Type B pancreatic cell (in vitro differentiated cells): ENCODE measurements around the gene SOX4. TPM values are rescaled to one million over a fixed set of nuclear protein-coding genes. Genes with fewer than 3 reads are reported as not detected.

Experiments used
- DNase-seq: peaks from one replicate; pipeline ENCODE4 v3.0.0; 2021; ENCODE audit warnings: mixed read lengths; ENCODE audit not compliant: unreplicated experiment; ENCODE audit errors: extremely low spot score
- H3K27ac Mint-ChIP-seq: 2 replicates; pipeline ENCODE4 v1.8.0; 2021; ENCODE audit warnings: mild to moderate bottlenecking, mixed read lengths
- H3K27me3 Mint-ChIP-seq: 2 replicates; pipeline ENCODE4 v1.8.0; 2021; ENCODE audit warnings: mixed read lengths
- H3K36me3 Mint-ChIP-seq: 2 replicates; pipeline ENCODE4 v1.8.0; 2021; ENCODE audit warnings: mixed read lengths
- H3K4me1 Mint-ChIP-seq: one replicate; pipeline ENCODE4 v1.8.0; 2021; ENCODE audit warnings: mixed read lengths; ENCODE audit not compliant: unreplicated experiment
- H3K4me3 Mint-ChIP-seq: 2 replicates; pipeline ENCODE4 v1.8.0; 2021; ENCODE audit warnings: mild to moderate bottlenecking, mixed read lengths
- H3K9me3 Mint-ChIP-seq: 2 replicates; pipeline ENCODE4 v1.8.0; 2021; ENCODE audit warnings: mixed read lengths
- total RNA-seq: library from RNA; stranded (reverse); gene quantifications from 2 replicates; pipeline ENCODE4 v1.2.1, GENCODE V29; 2021; ENCODE audit warnings: low replicate concordance
- TF ChIP-seq, protein P1 (sequence below): fragments of 200-600 bp; sonication (generic); conservative IDR thresholded peaks from 2 replicates; pipeline ENCODE4 v1.5.0; 2021; ENCODE audit warnings: antibody characterized with exemption, mild to moderate bottlenecking

The SOX4 gene
- total RNA-seq, 1 donor from 2014 or later: 152 TPM

DNA sequence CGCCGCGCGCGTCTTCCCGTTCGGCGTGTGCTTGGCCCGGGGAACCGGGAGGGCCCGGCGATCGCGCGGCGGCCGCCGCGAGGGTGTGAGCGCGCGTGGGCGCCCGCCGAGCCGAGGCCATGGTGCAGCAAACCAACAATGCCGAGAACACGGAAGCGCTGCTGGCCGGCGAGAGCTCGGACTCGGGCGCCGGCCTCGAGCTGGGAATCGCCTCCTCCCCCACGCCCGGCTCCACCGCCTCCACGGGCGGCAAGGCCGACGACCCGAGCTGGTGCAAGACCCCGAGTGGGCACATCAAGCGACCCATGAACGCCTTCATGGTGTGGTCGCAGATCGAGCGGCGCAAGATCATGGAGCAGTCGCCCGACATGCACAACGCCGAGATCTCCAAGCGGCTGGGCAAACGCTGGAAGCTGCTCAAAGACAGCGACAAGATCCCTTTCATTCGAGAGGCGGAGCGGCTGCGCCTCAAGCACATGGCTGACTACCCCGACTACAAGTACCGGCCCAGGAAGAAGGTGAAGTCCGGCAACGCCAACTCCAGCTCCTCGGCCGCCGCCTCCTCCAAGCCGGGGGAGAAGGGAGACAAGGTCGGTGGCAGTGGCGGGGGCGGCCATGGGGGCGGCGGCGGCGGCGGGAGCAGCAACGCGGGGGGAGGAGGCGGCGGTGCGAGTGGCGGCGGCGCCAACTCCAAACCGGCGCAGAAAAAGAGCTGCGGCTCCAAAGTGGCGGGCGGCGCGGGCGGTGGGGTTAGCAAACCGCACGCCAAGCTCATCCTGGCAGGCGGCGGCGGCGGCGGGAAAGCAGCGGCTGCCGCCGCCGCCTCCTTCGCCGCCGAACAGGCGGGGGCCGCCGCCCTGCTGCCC, 1.1 kb downstream of the SOX4 start:
- peak; percentile 73 for DNase-seq
- TF ChIP-seq, protein P1, sequence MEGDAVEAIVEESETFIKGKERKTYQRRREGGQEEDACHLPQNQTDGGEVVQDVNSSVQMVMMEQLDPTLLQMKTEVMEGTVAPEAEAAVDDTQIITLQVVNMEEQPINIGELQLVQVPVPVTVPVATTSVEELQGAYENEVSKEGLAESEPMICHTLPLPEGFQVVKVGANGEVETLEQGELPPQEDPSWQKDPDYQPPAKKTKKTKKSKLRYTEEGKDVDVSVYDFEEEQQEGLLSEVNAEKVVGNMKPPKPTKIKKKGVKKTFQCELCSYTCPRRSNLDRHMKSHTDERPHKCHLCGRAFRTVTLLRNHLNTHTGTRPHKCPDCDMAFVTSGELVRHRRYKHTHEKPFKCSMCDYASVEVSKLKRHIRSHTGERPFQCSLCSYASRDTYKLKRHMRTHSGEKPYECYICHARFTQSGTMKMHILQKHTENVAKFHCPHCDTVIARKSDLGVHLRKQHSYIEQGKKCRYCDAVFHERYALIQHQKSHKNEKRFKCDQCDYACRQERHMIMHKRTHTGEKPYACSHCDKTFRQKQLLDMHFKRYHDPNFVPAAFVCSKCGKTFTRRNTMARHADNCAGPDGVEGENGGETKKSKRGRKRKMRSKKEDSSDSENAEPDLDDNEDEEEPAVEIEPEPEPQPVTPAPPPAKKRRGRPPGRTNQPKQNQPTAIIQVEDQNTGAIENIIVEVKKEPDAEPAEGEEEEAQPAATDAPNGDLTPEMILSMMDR: no peak
- Mint-ChIP-seq H3K27me3 (peaks cover 4% of the 10 kb centered on the region), H3K27ac (peak overlapping the region; percentile 96), H3K9me3 (no peaks in the 10 kb centered on the region), H3K4me1 (peaks cover 24% of the 10 kb centered on the region), H3K4me3 (peak overlapping the region; percentile 44), H3K36me3 (peaks cover 35% of the 10 kb centered on the region)

DNA sequence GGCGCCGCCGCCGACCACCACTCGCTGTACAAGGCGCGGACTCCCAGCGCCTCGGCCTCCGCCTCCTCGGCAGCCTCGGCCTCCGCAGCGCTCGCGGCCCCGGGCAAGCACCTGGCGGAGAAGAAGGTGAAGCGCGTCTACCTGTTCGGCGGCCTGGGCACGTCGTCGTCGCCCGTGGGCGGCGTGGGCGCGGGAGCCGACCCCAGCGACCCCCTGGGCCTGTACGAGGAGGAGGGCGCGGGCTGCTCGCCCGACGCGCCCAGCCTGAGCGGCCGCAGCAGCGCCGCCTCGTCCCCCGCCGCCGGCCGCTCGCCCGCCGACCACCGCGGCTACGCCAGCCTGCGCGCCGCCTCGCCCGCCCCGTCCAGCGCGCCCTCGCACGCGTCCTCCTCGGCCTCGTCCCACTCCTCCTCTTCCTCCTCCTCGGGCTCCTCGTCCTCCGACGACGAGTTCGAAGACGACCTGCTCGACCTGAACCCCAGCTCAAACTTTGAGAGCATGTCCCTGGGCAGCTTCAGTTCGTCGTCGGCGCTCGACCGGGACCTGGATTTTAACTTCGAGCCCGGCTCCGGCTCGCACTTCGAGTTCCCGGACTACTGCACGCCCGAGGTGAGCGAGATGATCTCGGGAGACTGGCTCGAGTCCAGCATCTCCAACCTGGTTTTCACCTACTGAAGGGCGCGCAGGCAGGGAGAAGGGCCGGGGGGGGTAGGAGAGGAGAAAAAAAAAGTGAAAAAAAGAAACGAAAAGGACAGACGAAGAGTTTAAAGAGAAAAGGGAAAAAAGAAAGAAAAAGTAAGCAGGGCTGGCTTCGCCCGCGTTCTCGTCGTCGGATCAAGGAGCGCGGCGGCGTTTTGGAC, 2.0 kb downstream of the SOX4 start:
- no peaks in the 10 kb centered on the region for H3K9me3 Mint-ChIP-seq
- H3K27me3 Mint-ChIP-seq: peaks cover 4% of the 10 kb centered on the region
- H3K4me3 Mint-ChIP-seq: peak overlapping the region; percentile 98
- TF ChIP-seq, protein P1: peak; percentile 49
- peak overlapping the region; percentile 96 for H3K27ac Mint-ChIP-seq
- no peak for DNase-seq
- H3K4me1 Mint-ChIP-seq: peaks cover 23% of the 10 kb centered on the region
- H3K36me3 Mint-ChIP-seq: peaks cover 43% of the 10 kb centered on the region

DNA sequence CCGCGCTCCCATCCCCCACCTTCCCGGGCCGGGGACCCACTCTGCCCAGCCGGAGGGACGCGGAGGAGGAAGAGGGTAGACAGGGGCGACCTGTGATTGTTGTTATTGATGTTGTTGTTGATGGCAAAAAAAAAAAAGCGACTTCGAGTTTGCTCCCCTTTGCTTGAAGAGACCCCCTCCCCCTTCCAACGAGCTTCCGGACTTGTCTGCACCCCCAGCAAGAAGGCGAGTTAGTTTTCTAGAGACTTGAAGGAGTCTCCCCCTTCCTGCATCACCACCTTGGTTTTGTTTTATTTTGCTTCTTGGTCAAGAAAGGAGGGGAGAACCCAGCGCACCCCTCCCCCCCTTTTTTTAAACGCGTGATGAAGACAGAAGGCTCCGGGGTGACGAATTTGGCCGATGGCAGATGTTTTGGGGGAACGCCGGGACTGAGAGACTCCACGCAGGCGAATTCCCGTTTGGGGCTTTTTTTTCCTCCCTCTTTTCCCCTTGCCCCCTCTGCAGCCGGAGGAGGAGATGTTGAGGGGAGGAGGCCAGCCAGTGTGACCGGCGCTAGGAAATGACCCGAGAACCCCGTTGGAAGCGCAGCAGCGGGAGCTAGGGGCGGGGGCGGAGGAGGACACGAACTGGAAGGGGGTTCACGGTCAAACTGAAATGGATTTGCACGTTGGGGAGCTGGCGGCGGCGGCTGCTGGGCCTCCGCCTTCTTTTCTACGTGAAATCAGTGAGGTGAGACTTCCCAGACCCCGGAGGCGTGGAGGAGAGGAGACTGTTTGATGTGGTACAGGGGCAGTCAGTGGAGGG, 2.8 kb downstream of the SOX4 start:
- Mint-ChIP-seq H3K27ac (peak overlapping the region; percentile 96), H3K27me3 (peaks cover 4% of the 10 kb centered on the region), H3K36me3 (peaks cover 47% of the 10 kb centered on the region), H3K4me3 (peak overlapping the region; percentile 98), H3K9me3 (peaks cover 4% of the 10 kb centered on the region), H3K4me1 (peaks cover 28% of the 10 kb centered on the region)
- TF ChIP-seq, protein P1: no peak
- DNase-seq: peak; percentile 80

DNA sequence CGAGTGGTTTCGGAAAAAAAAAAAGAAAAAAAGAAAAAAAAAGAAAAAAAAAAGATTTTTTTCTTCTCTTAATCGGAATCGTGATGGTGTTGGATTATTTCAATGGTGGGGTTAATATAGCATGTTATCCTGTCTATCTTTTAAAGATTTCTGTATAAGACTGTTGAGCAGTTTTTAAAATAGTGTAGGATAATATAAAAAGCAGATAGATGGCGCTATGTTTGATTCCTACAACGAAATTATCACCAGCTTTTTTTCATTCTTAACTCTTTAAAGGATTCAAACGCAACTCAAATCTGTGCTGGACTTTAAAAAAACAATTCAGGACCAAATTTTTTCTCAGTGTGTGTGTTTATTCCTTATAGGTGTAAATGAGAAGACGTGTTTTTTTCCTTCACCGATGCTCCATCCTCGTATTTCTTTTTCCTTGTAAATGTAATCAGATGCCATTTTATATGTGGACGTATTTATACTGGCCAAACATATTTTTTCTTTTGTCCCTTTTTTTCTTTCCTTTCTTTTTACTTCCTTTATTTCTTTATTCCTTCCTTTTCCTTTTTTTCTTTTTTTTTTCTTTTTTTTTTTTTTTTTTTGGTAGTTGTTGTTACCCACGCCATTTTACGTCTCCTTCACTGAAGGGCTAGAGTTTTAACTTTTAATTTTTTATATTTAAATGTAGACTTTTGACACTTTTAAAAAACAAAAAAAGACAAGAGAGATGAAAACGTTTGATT, 3.6 kb downstream of the SOX4 start:
- TF ChIP-seq, protein P1: peak; percentile 76
- H3K4me1 Mint-ChIP-seq: peaks cover 31% of the 10 kb centered on the region
- H3K36me3 Mint-ChIP-seq: peaks cover 54% of the 10 kb centered on the region
- peak overlapping the region; percentile 96 for H3K27ac Mint-ChIP-seq
- H3K27me3 Mint-ChIP-seq: peaks cover 4% of the 10 kb centered on the region
- H3K9me3 Mint-ChIP-seq: peaks cover 5% of the 10 kb centered on the region
- H3K4me3 Mint-ChIP-seq: peak overlapping the region; percentile 98
- DNase-seq: no peak
